Pons (tissue), 1 donor: ENCODE measurements around the gene DAB1.

Source experiments
- DNase-seq: peaks from one replicate; pipeline ENCODE4 v3.0.0-alpha.2; 2016; ENCODE audit warnings: low spot score

Gene DAB1

GRCh38 chr1:56975446-56975845, 448.4 kb downstream of the DAB1 start:
- no peak for DNase-seq

GRCh38 chr1:56973923-56974742, 449.7 kb downstream of the DAB1 start:
- DNase-seq = no peak

GRCh38 chr1:56972976-56973375, 450.9 kb downstream of the DAB1 start:
- no peak for DNase-seq

GRCh38 chr1:56970280-56970679, 453.6 kb downstream of the DAB1 start:
- DNase-seq = no peak

GRCh38 chr1:56968878-56969495, 454.9 kb downstream of the DAB1 start:
- no peak for DNase-seq

GRCh38 chr1:56967900-56968832, 455.7 kb downstream of the DAB1 start:
- DNase-seq = no peak

- DNase-seq = no peak
Observed at GRCh38 chr1:56967355-56967754, 456.5 kb downstream of the DAB1 start.

GRCh38 chr1:56966698-56966999, 457.2 kb downstream of the DAB1 start:
- DNase-seq = no peak

- no peak for DNase-seq
Observed at GRCh38 chr1:56965916-56966697, 457.8 kb downstream of the DAB1 start, which contains the start of gene C8B. Gene C8B, minus strand, starts transcription at chr1:56966015. Its CDS starts 67 bp downstream, at chr1:56965948.

GRCh38 chr1:56965191-56965590, 458.7 kb downstream of the DAB1 start:
- DNase-seq = no peak

- DNase-seq = no peak
Observed at GRCh38 chr1:56964349-56965017, 459.4 kb downstream of the DAB1 start.

GRCh38 chr1:56963667-56964066, 460.2 kb downstream of the DAB1 start:
- no peak for DNase-seq

GRCh38 chr1:56961426-56961825, 462.4 kb downstream of the DAB1 start:
- DNase-seq = no peak

- DNase-seq = no peak
Observed at GRCh38 chr1:56958526-56958925, 465.3 kb downstream of the DAB1 start.

- DNase-seq = no peak
Observed at GRCh38 chr1:56957931-56958330, 465.9 kb downstream of the DAB1 start.

- DNase-seq = no peak
Observed at GRCh38 chr1:56954664-56955063, 469.2 kb downstream of the DAB1 start.

GRCh38 chr1:56953386-56953785, 470.5 kb downstream of the DAB1 start:
- DNase-seq = no peak

- DNase-seq = no peak
Observed at GRCh38 chr1:56952501-56952900, 471.4 kb downstream of the DAB1 start.

- no peak for DNase-seq
Observed at GRCh38 chr1:56948403-56949023, 475.3 kb downstream of the DAB1 start.
